ENCODE results near the gene PLEKHA4. TPM values are rescaled to one million over a fixed set of nuclear protein-coding genes. Genes with fewer than 3 reads are reported as not detected.

Gene PLEKHA4
- total and polyA plus RNA-seq, 9 of the 15 experiments (the other 6 are each of a cell fraction or from before 2014, with no cell fraction given) = 0.07 to 30.8 (median 11.4) TPM

DNA sequence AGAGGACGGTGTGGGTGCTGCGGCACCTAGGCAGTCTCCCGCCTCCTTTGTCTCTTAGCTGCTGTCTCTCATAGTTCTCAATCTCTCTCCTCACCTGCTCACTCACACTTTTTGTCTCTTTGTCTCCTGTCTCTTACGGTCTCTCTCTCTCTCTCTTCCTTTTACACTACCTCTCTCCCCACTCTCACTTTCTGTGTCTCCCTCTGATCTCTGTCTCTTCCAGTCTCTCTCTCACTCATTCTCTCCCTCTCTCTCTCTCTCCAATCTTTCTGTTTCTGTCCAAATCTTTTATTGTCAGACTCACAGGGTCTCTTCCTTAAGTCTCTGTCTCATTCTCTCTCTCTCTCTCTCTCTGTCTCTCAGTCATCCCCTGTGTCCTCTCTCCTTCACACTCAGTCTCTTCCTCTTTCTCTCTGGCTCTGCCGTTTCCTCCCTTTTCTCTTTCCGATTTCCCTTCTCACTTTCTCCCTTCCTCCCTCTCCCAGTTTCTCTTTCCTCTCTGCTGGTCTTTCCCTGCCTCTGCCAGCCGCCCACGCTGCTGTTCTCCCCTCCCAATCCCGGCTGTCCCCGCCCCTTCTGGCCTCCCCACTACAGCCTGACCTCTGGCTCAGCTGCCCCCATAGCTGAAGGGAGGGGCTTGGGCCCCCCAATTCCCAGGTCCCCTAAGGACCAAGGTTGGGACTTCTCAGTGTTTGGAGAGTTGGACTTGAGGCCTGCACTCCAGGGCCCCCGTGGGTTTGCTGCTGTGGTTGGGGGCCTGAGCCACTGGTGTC, at the start of gene PLEKHA4 (continued):
- TF ChIP-seq PCBP2 (IDR thresholded peaks at IDR 0.05; ENCODE audit: low read depth, low read length, poor library complexity, severe bottlenecking) = no peak
- TF ChIP-seq SOX6 (IDR thresholded peaks at IDR 0.05) = no peak
- TF ChIP-seq FOXM1 (IDR thresholded peaks at IDR 0.05; ENCODE audit: low read depth) = no peak
- TF ChIP-seq FOXM1 (CRISPR knock-in tag; IDR thresholded peaks at IDR 0.05; ENCODE audit: low read depth) = no peak
- peak; percentile 88; the same call in 1 of the 2 replicates for TF ChIP-seq SMARCE1 (IDR thresholded peaks at IDR 0.05)
- no peak for TF ChIP-seq HNRNPL (IDR thresholded peaks at IDR 0.05; ENCODE audit: low read depth, low read length)
- TF ChIP-seq, protein P1, sequence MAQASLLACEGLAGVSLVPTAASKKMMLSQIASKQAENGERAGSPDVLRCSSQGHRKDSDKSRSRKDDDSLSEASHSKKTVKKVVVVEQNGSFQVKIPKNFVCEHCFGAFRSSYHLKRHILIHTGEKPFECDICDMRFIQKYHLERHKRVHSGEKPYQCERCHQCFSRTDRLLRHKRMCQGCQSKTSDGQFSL (CRISPR knock-in tag; IDR thresholded peaks at IDR 0.05) = no peak
- TF ChIP-seq, protein P1 (tag; IDR thresholded peaks at IDR 0.05) = no peak
- TF ChIP-seq TOE1 (IDR thresholded peaks at IDR 0.05; ENCODE audit: borderline replicate concordance) = peak; percentile 75
- no peak for TF ChIP-seq TOE1 (CRISPR knock-in tag; IDR thresholded peaks at IDR 0.05; ENCODE audit: borderline replicate concordance, low read depth)
- TF ChIP-seq CHCHD3 (CRISPR knock-in tag; IDR thresholded peaks at IDR 0.05) = no peak
- TF ChIP-seq POLR2AphosphoS5 (IDR thresholded peaks at IDR 0.05; ENCODE audit: control insufficient read depth, insufficient read depth, low read depth, low read length) = no peak
- no peak for TF ChIP-seq CCAR2 (IDR thresholded peaks at IDR 0.05; ENCODE audit: low read depth, low read length)
- no peak for TF ChIP-seq RB1 (IDR thresholded peaks at IDR 0.05; ENCODE audit: low read depth)
- TF ChIP-seq NCOA6 (IDR thresholded peaks at IDR 0.05) = no peak
- TF ChIP-seq, protein P2, sequence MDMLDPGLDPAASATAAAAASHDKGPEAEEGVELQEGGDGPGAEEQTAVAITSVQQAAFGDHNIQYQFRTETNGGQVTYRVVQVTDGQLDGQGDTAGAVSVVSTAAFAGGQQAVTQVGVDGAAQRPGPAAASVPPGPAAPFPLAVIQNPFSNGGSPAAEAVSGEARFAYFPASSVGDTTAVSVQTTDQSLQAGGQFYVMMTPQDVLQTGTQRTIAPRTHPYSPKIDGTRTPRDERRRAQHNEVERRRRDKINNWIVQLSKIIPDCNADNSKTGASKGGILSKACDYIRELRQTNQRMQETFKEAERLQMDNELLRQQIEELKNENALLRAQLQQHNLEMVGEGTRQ (CRISPR knock-in tag; IDR thresholded peaks at IDR 0.05) = no peak
- no peak for TF ChIP-seq ZNF707 (CRISPR knock-in tag; conservative IDR thresholded peaks at IDR 0.05)
- TF ChIP-seq, protein P3, sequence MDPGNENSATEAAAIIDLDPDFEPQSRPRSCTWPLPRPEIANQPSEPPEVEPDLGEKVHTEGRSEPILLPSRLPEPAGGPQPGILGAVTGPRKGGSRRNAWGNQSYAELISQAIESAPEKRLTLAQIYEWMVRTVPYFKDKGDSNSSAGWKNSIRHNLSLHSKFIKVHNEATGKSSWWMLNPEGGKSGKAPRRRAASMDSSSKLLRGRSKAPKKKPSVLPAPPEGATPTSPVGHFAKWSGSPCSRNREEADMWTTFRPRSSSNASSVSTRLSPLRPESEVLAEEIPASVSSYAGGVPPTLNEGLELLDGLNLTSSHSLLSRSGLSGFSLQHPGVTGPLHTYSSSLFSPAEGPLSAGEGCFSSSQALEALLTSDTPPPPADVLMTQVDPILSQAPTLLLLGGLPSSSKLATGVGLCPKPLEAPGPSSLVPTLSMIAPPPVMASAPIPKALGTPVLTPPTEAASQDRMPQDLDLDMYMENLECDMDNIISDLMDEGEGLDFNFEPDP (CRISPR knock-in tag; IDR thresholded peaks at IDR 0.05) = no peak
- TF ChIP-seq ZNF79 (CRISPR knock-in tag; IDR thresholded peaks at IDR 0.05; ENCODE audit: low read depth) = no peak
- TF ChIP-seq NFYB (IDR thresholded peaks at IDR 0.05; ENCODE audit: extremely low read depth, insufficient read length) = no peak
- TF ChIP-seq, protein P4, sequence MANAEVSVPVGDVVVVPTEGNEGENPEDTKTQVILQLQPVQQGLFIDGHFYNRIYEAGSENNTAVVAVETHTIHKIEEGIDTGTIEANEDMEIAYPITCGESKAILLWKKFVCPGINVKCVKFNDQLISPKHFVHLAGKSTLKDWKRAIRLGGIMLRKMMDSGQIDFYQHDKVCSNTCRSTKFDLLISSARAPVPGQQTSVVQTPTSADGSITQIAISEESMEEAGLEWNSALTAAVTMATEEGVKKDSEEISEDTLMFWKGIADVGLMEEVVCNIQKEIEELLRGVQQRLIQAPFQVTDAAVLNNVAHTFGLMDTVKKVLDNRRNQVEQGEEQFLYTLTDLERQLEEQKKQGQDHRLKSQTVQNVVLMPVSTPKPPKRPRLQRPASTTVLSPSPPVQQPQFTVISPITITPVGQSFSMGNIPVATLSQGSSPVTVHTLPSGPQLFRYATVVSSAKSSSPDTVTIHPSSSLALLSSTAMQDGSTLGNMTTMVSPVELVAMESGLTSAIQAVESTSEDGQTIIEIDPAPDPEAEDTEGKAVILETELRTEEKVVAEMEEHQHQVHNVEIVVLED (CRISPR knock-in tag; IDR thresholded peaks at IDR 0.05) = no peak
- TF ChIP-seq HDGF (IDR thresholded peaks at IDR 0.05) = peak; percentile 94; the same call in 1 of the 2 replicates
- no peak for TF ChIP-seq ZNF408 (CRISPR knock-in tag; IDR thresholded peaks at IDR 0.05; ENCODE audit: low read depth)
- TF ChIP-seq, protein P5, sequence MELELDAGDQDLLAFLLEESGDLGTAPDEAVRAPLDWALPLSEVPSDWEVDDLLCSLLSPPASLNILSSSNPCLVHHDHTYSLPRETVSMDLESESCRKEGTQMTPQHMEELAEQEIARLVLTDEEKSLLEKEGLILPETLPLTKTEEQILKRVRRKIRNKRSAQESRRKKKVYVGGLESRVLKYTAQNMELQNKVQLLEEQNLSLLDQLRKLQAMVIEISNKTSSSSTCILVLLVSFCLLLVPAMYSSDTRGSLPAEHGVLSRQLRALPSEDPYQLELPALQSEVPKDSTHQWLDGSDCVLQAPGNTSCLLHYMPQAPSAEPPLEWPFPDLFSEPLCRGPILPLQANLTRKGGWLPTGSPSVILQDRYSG (tag; conservative IDR thresholded peaks at IDR 0.05; ENCODE audit: low read depth) = no peak
